AG04450 (cell line): ENCODE measurements around the gene BEND3. TPM values are rescaled to one million over a fixed set of nuclear protein-coding genes. Genes with fewer than 3 reads are reported as not detected.

Experiments
- CTCF ChIA-PET: fragments of 300-600, 350-600 bp; formaldehyde crosslinking; extraction: SDS; loops from one replicate; lab custom pipeline; 2022; ENCODE audit warnings: antibody characterized with exemption, inconsistent platforms; lab: Charles Lee
- POLR2A ChIA-PET: fragments of 350-600 bp; formaldehyde crosslinking; extraction: SDS; loops from one replicate; lab custom pipeline; 2021; ENCODE audit warnings: antibody characterized with exemption, inconsistent platforms; lab: Yijun Ruan, JAX
- DNase-seq: peaks from one replicate; pipeline ENCODE4 v3.0.0-alpha.2; 2011; ENCODE audit warnings: low read depth, low spot score
- H3K27ac ChIP-seq: one replicate; pipeline ENCODE4 v1.5.1; 2012; ENCODE audit warnings: low read depth, low read length, control low read depth
- H3K27me3 ChIP-seq: one replicate; pipeline ENCODE4 v1.6.0; 2012; ENCODE audit warnings: low read length; ENCODE audit not compliant: control insufficient read depth, insufficient read depth
- H3K4me3 ChIP-seq: 2 replicates; pipeline ENCODE4 v1.5.1; 2011; ENCODE audit warnings: mild to moderate bottlenecking, low read depth, low read length, control low read depth
- H3K9me3 ChIP-seq: 2 replicates; pipeline ENCODE4 v1.5.1; 2012; ENCODE audit warnings: low read length; ENCODE audit not compliant: control insufficient read depth, insufficient read depth
- CTCF ChIP-seq: IDR thresholded peaks from 2 replicates; pipeline ENCODE4 v1.5.1; 2011; ENCODE audit warnings: low read depth, low read length, control low read depth, inconsistent platforms
- polyA plus RNA-seq: library from polyadenylated mRNA; depleted of rRNA; stranded (reverse); fragments of >200 nt; gene quantifications from 2 replicates; pipeline ENCODE4 v1.2.3, GENCODE V29; 2011

The BEND3 gene
- polyA plus RNA-seq, 1 experiment: 0.81 TPM

DNA sequence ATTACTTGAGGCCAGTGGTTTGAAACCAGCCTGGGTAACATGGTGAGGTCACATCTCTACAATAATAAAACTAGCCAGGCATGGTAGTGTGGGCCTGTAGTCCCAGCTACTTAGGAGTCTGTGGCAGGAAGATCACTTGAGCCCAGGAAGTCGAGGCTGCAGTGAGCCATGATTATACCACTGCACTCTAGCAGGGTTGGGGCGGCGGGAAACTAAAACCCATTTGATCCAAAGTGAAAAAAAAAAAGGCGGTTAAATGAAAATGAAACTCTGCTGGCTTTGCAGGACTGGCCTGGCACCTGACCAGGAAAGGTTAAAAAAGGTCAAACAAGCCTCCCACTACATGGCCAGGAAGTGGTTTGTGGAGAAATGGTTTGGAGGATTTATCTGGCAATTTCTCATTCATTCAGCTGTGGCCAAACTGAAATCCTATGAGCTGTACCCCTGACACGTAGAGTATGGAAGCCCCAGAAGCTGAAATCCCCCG, 50.7 kb downstream of the BEND3 start:
- peak; percentile 37 for DNase-seq
- no peak for TF ChIP-seq CTCF
- no peaks in the 10 kb centered on the region for H3K27me3 ChIP-seq
- no peak overlapping the region for H3K4me3 ChIP-seq
- H3K9me3 ChIP-seq: peaks cover 9% of the 10 kb centered on the region; the same call in 1 of the 2 replicates
- CTCF ChIA-PET: interaction anchor here (2.1 kb wide), 1 partner anchor 37 kb away, joined by 6 read pairs; no protein-coding TSS in a partner anchor
- H3K27ac ChIP-seq: no peak overlapping the region
- POLR2A ChIA-PET: interaction anchor here (0.7 kb wide), 1 partner anchor 12 kb away, joined by 3 read pairs; no protein-coding TSS in a partner anchor

DNA sequence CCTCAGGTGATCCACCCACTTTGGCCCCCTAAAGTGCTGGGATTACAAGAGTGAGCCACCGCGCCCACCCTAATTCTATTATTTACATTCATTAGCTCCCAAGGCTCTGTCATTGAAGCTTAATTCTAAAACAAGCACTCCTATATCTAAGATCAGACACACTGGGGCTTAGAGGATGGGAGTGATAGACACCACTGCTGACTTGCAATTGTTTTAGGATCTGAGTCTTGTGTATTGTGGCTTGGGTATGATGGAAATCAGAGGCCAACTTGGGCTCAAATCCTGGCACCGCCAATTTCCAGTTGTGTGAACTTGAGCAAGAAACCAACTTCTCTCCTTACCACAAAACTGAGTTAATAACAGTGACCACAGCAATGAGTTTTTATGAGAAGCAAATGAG, 52.6 kb downstream of the BEND3 start:
- DNase-seq: no peak
- CTCF ChIA-PET: no interaction called here
- H3K9me3 ChIP-seq: no peaks in the 10 kb centered on the region
- TF ChIP-seq CTCF: no peak
- no peak overlapping the region for H3K27ac ChIP-seq
- POLR2A ChIA-PET: no interaction called here
- H3K27me3 ChIP-seq: no peaks in the 10 kb centered on the region
- H3K4me3 ChIP-seq: no peak overlapping the region

DNA sequence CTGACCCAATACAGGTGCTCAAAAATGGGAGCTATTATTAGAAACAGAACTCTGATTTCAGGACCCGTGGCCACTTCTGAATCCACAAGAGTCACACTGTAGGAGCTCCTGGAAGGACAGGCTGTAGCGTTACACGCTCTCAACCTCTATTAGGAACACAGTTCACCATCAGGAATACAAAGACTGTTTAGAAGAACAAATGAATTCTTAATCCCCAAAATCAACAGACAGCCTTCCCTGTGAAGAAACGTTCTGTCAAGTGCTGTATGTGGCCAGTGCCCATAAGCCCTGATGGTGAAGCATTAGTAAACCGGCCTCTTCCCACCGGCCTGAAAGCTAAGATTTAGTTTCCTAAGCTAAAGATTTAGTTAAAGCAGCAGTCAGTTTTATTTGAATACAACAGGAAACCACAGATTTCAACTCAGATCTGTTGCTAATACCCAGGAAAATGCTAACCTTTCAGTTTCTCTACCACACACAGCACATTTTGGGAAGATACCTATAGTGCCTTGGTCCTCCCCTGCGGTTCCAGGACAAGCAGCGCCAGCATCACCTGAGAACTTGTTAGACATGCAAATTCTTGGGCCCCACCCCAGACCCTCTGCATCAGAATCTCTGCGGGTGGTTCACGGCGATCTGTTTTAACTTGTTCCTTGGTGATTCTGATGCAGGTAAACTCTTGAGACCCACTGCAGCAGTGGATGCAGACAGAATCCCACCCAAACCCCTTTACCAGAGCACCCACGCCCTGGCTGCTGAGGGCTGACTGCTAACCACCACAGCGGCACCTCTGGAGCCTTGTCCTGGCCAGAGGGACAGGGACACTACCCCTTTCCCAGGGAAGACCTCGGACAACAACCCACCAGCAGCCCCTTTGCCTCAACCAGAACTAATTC, 53.9 kb downstream of the BEND3 start:
- CTCF ChIA-PET: interaction anchor here (1.4 kb wide), 1 partner anchor 33 kb away, joined by 7 read pairs; the partner anchor contains the start of gene MTRES1
- Histone ChIP-seq H3K4me3 (no peak overlapping the region), H3K27me3 (no peaks in the 10 kb centered on the region), H3K27ac (no peak overlapping the region), H3K9me3 (no peaks in the 10 kb centered on the region)
- no peak for TF ChIP-seq CTCF
- DNase-seq: no peak
- POLR2A ChIA-PET: interaction anchor here (0.7 kb wide), 1 partner anchor 9 kb away, joined by 3 read pairs; no protein-coding TSS in a partner anchor

GRCh38 chr6:107060704-107061103, 54.6 kb downstream of the BEND3 start:
- CTCF ChIA-PET: interaction anchor here (0.7 to 1.4 kb wide), 2 partner anchors 33 to 94 kb away, joined by 6 to 7 read pairs; partner anchors contain the start of gene MTRES1
- TF ChIP-seq CTCF: no peak
- POLR2A ChIA-PET: no interaction called here
- Histone ChIP-seq H3K27me3 (no peaks in the 10 kb centered on the region), H3K4me3 (no peak overlapping the region), H3K9me3 (no peaks in the 10 kb centered on the region), H3K27ac (no peak overlapping the region)
- no peak for DNase-seq

- no peaks in the 10 kb centered on the region for H3K27me3 ChIP-seq
- CTCF ChIA-PET: interaction anchor here (0.7 kb wide), 2 partner anchors 32 to 579 kb away, joined by 3 read pairs; no protein-coding TSS in a partner anchor
- POLR2A ChIA-PET: no interaction called here
- H3K27ac ChIP-seq: no peak overlapping the region
- TF ChIP-seq CTCF: no peak
- no peaks in the 10 kb centered on the region for H3K9me3 ChIP-seq
- no peak for DNase-seq
- no peak overlapping the region for H3K4me3 ChIP-seq
Observed at GRCh38 chr6:107059606-107060005, 55.7 kb downstream of the BEND3 start.
